GM10847 (cell line): Measurements from ENCODE around the gene USP17L28.
"Not testable (repeated sequence)": the region's sequence is repeated elsewhere in the genome, so short reads cannot be mapped to it uniquely, and the experiment has no call there.

Experiments
- POLR2A ChIP-seq: IDR thresholded peaks from 2 replicates; pipeline ENCODE4 v1.6.1; 2011; ENCODE audit not compliant: insufficient read length; ENCODE audit errors: extremely low read depth

Gene USP17L28

GRCh38 chr4:9348593-9348992 is at the start of gene USP17L28:
Gene USP17L28, plus strand, starts transcription at chr4:9348893. Its CDS starts 0 bp downstream, at chr4:9348893.
- TF ChIP-seq POLR2A = not testable (repeated sequence)

GRCh38 chr4:9324865-9325264 is 23.8 kb upstream of the USP17L28 start, which contains the start of gene USP17L24:
Gene USP17L24, plus strand, starts transcription at chr4:9325165. Its CDS starts 0 bp downstream, at chr4:9325165.
- TF ChIP-seq POLR2A = not testable (repeated sequence)

DNA sequence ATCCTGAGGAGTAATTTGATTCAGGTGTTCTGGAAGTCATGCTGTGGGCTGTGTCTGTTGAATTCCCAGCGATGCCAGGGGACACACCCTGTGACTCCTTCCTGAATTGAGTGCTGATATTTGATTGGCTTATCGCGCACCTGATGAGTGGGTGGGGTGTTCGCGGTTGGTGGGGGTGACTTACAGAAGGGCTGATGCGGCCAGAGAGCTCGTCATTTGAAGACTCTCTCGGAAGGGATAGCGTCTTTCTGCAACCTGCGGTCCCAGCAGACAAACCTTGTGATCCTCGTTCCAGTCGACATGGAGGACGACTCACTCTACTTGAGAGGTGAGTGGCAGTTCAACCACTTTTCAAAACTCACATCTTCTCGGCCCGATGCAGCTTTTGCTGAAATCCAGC is 19.1 kb upstream of the USP17L28 start, which contains the start of gene USP17L25:
TSS of gene USP17L25 (plus strand) at position 301 of the 400 bp plus-strand sequence. CDS start at position 301, 0 bp downstream.
- TF ChIP-seq POLR2A = not testable (repeated sequence)

DNA sequence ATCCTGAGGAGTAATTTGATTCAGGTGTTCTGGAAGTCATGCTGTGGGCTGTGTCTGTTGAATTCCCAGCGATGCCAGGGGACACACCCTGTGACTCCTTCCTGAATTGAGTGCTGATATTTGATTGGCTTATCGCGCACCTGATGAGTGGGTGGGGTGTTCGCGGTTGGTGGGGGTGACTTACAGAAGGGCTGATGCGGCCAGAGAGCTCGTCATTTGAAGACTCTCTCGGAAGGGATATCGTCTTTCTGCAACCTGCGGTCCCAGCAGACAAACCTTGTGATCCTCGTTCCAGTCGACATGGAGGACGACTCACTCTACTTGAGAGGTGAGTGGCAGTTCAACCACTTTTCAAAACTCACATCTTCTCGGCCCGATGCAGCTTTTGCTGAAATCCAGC is 14.3 kb upstream of the USP17L28 start, which contains the start of gene USP17L26:
TSS of gene USP17L26 (plus strand) at position 301 of the 400 bp plus-strand sequence. CDS start at position 301, 0 bp downstream.
- not testable (repeated sequence) for TF ChIP-seq POLR2A

- TF ChIP-seq POLR2A = not testable (repeated sequence)
These were observed 9.6 kb upstream of the USP17L28 start, which contains the start of gene USP17L5 for GRCh38 chr4:9339103-9339502. Gene USP17L5, plus strand, starts transcription at chr4:9339403. Its CDS starts 0 bp downstream, at chr4:9339403.

DNA sequence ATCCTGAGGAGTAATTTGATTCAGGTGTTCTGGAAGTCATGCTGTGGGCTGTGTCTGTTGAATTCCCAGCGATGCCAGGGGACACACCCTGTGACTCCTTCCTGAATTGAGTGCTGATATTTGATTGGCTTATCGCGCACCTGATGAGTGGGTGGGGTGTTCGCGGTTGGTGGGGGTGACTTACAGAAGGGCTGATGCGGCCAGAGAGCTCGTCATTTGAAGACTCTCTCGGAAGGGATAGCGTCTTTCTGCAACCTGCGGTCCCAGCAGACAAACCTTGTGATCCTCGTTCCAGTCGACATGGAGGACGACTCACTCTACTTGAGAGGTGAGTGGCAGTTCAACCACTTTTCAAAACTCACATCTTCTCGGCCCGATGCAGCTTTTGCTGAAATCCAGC is 4.8 kb upstream of the USP17L28 start, which contains the start of gene USP17L27:
TSS of gene USP17L27 (plus strand) at position 301 of the 400 bp plus-strand sequence. CDS start at position 301, 0 bp downstream.
- TF ChIP-seq POLR2A = not testable (repeated sequence)

DNA sequence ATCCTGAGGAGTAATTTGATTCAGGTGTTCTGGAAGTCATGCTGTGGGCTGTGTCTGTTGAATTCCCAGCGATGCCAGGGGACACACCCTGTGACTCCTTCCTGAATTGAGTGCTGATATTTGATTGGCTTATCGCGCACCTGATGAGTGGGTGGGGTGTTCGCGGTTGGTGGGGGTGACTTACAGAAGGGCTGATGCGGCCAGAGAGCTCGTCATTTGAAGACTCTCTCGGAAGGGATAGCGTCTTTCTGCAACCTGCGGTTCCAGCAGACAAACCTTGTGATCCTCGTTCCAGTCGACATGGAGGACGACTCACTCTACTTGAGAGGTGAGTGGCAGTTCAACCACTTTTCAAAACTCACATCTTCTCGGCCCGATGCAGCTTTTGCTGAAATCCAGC is 4.6 kb downstream of the USP17L28 start, which contains the start of gene USP17L29:
TSS of gene USP17L29 (plus strand) at position 301 of the 400 bp plus-strand sequence. CDS start at position 301, 0 bp downstream.
- not testable (repeated sequence) for TF ChIP-seq POLR2A

GRCh38 chr4:9362829-9363228 is 14.1 kb downstream of the USP17L28 start, which contains the start of gene USP17L30:
Gene USP17L30, plus strand, starts transcription at chr4:9363129. Its CDS starts 0 bp downstream, at chr4:9363129.
- TF ChIP-seq POLR2A = not testable (repeated sequence)

- TF ChIP-seq POLR2A = no peak
These were observed 35.4 kb downstream of the USP17L28 start for GRCh38 chr4:9384126-9384525.
